HG02678 (cell line): ENCODE results near the gene SIVA1.

Experiments used
- ATAC-seq: cut with Tn5 transposase; IDR thresholded peaks from one replicate; pipeline ENCODE4 v1.9.1; 2021; ENCODE audit warnings: mild to moderate bottlenecking, moderate library complexity; ENCODE audit not compliant: unreplicated experiment

The SIVA1 gene

GRCh38 chr14:104805941-104806624, 53.1 kb downstream of the SIVA1 start:
- ATAC-seq = no peak

GRCh38 chr14:104806625-104807465, 53.9 kb downstream of the SIVA1 start:
- no peak for ATAC-seq

- ATAC-seq = no peak
These were observed 55.5 kb downstream of the SIVA1 start for GRCh38 chr14:104808456-104808855.
